Renal pelvis (tissue), 4 donors: ENCODE measurements around the gene CD58. TPM values are rescaled to one million over a fixed set of nuclear protein-coding genes. Genes with fewer than 3 reads are reported as not detected.
"Not testable (repeated sequence)": the region's sequence is repeated elsewhere in the genome, so short reads cannot be mapped to it uniquely, and the experiment has no call there.

Source experiments
- DNase-seq: peaks from one replicate; pipeline ENCODE4 v3.0.0-alpha.2; 2013
- polyA plus RNA-seq, 3 donors: library from polyadenylated mRNA; unstranded; fragments of 120-200 nt; gene quantifications; one replicate each; pipeline ENCODE4 v1.2.1, GENCODE V29; 2013; ENCODE audit not compliant: insufficient read length in 3 of 3

The CD58 gene
- polyA plus RNA-seq, 3 donors, result 16.0 to 18.6 (median 17.5) TPM

DNA sequence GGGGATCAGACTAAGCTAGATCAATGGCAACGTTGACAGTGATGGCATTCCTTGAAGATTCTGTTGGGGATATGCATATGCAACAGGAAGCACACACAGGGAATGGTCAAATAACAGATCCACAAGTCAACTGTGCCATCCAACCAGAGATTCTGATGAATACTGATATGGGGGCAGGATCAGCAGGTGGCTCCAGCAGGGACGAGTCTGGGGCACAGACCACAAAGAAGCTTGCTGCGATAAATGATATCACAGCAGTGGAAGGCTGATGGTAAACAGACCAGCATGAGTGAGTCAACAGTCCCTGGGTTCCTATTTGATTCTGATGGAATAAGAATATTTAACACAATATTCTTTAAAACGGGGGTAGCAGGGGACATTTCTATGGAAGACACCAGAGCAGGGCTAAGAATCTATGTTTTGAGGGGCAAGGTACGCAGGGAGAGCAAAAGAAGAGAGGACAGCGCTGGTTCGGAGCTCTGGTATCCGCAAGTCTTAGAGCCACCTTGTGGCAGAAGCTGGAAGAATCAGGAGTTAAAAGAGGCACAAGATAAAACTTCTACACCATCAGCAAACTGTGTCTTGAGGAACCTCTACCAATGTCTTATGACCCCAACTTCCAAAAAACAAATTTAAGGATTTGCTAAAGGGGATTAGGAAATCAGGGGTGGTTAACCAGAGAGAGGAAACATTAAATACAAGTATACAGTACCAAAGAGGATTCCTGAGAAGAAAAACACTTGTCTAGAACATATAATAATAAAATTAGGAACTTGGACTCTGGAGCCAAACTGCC is 25.3 kb upstream of the CD58 start:
- not testable (repeated sequence) for DNase-seq

DNA sequence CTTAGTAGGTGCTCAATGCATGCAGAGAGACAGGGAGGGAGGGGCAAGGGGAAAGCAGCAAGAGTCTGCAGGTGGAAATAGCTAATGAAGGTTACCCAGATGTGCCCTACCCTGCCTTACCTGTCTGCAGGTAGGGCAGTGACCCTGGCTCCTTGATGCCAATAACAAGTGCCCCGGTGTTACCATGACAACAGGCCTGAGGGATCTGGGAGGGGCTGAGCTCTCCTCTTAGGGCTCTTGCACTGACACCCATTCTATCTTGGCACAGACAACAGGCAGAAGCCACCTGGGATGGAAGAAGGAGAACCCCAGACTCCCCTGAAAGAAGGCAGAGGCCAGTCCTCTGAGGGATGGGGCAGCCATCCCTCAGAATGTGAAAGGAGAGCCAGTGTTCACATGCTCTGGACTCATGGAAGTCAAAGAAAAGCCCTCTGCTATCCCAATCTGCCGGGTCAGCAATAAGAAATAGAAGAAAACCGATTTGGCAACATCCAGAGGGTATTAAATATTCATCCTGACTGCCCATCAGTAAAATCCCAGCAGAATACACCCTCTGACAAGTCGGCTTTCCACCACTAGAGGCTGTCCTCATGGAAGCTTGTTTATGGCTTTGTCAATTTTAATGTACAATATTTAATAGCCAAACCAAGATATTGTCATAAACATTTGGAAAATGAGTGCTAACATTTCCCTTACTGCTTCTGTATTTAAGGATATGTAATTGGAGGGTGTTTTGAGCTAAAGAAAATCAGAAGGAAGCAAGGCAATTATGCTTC is 24.4 kb upstream of the CD58 start:
- not testable (repeated sequence) for DNase-seq

DNA sequence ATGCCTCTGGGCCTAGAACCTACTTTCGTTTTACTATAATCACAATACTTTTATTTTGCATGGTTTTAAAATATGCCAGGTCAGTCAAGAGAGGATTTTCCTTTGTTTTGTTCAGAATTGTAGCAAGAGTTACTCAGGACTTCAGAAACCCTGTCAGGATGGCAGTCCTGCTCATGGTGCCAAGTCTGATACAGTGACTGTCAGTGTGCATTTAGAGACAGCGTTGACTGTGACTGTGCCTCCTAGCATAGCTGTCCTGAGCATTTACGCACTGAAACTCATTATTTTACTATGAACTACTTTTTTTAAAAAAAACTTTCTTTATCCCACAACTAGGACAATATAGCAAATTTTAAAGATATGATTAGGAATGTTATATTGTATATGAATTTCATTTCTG is 23.2 kb upstream of the CD58 start:
- DNase-seq, result not testable (repeated sequence)

DNA sequence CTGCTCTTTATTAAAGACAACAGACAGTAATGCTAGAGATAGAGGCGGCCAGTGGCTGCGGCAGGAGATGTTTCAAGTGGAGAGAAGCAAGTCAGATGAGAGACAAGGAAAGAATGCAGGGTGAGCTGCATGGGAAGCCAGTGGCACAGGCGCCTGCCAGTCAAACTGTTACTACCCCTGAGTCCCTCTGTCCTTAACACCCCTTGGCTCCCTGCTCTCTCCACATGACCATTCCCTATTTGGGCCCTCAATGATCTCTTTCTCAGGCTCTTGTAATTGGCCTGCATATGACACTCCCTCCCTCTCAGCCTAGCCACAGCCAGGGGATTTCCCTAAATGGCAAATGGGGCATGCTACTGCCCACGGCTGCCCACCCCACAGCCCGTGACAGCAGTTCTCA is 22.6 kb upstream of the CD58 start:
- DNase-seq, result not testable (repeated sequence)

- not testable (repeated sequence) for DNase-seq
Measured at GRCh38 chr1:116591951-116592605, 21.3 kb upstream of the CD58 start.

DNA sequence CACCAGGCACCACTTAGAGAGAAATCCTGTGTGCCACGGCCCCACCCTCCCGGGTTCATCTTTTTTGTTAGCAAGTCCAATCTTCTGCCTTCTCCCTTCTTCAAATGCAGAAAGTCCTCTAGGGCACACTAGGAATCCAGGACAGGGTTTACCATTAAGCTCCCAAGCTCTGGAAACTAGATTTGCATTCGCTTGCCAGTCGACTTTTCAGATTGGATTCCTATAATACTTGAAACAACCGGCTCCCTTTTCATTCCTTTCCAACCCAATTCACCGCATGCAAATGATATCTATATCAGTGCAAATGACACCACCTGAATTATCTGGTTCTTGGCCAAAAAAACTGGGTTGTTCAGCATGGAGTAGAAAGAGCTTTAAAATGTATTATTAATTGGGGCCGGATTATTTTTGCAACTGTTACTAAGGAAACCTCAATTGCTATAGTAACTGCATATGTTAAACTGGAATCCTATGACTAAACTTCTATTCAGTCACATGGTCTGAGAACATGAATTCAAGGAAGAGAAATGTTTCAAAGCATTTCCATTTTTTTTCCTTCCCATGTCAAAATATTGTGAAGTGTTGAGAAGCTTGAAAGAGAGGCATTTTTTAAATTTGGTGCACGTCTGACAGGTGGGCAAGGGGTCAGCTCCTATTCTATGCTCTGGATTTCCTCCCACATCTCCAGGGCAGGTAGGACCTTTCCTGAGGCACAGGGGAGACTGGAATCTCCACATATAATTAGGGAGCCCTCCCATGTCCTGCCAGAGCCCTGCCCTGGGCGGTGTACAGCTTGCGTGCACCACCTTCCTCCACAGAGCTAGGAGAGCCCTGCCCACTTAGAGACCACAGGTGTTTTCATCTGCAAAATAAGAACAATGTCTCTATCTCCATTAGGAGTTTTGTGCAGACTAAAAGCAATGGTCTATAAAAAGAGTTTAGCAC is 20.5 kb upstream of the CD58 start:
- DNase-seq, result not testable (repeated sequence)

DNA sequence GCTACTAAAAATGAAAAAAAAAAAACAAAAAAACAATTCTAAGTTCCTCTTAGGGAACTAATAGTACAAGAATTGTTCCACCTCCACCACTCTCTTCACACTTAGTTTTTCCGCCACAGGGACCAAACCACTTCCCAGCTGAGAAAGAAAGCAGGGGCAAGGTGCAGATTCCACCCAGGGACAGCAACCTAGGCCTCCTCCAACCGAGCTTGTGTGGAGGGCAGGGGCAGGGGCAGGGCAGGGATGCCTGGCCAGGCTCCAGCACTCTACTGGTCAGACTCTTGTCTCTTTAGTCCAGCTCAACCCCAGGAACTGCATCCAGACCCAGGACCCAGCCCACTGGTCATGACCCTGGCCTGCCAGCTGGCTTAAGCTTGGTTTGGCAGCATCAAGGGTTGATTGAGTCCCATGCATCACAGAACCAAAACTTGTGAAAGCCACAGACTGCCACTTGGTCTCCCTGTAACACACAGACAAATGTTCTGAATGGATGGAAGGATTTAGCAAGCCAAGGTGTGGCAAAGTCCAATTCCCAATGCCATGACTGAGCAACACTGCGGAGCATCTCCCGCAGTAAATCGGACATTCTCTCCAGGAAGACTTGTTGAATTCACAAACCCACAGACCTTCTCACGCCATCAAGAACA is 19.7 kb upstream of the CD58 start:
- DNase-seq, result not testable (repeated sequence)

DNA sequence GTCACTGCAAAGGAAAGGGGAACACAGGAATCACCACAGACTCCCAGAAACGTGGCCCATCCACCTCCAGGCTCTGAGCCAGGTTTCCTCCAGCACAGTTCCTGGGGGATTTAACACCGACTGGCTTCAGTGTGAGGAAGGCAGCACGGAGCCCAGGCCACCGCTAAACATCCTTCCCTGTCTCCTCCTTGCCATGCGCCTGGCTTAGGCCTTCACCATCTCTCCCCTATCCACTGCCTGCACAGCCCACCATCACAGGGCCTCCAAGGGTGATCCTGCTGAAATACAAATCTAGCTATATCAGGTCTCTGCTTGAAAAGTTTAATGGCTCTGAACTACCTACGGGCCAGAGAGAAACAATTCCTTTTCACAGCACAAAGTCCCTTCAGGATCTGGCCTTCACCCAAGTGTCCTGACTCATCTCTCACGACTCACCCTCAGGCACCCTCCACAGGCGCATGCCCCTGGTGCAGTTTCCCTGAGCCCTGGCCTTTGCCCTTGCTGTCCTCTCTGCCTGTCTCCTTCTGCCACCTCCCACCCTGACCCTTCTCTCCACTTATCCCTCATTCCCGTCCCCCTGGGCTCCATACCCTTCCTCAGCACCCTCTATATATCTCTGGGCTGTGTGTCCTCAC is 18.4 kb upstream of the CD58 start:
- not testable (repeated sequence) for DNase-seq

DNA sequence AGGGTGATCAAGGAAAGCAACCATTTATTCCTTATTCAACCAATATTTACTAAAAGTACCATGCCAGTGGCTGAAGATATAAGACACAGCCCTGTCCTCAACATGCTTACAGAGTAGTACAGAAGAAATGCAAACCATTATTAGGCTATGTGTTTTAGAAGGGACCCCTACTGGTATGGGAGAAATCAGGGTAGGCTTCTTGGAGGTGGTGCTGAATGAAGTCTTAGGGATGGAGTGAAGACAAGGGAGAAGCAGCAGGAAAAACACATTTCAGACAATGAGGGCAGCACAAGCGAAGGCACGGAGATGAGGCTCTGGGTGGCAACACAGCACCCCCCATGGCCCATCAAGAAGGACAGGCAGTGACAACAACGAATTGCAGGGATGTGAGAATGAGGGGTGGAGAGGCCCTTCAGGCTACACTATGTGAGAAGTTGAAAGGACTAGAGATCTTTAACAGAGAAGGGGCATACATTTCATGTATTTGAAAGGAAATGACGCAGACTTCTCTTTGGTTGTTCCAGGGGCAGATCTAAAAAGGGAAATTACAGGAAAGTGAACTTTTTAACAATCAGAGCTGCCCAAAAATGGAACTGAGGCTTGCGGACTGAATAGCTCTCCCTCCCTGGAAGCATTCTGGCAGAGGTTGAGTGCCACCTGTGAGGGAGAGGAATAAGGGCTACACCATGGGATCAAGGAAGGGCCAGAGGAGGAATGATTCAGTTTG is 16.8 kb upstream of the CD58 start:
- no peak for DNase-seq

DNA sequence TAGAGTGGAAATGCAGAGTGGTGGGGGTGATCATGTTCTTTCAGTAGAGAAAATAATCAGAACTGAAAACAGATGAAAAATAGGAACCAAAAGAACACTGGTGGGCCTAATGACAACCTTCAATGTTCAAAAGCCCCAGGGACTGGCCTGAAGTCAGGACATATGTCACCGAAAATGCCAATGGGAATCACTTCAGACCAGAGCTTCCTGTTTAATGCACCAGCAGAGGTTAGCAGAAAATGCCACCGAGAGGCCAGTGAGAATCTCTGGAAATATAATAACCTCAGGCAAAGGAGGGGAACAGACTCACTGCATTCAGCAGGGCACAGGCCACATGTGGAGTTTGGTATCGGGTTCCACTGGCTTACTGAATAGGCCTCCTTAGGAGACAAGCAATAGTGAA is 15.9 kb upstream of the CD58 start:
- no peak for DNase-seq

DNA sequence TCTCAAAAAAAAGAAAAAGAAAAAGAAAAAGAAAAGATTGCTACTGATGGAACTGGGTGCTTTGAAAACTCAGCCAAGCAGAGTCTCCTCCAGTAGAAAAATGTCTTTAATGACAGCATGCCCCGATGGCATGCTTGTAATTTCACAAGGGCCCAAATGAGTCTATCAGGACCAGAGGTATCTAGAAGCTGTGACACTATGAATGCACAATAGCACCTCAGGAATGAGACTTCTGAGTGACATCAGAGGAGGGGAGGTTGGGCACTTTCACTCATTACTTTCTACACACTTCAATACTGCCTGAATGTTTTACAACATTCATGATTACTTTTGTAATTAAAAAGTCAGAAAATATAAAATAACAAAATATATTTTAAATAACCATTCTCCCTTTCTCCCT is 15.1 kb upstream of the CD58 start:
- no peak for DNase-seq

DNA sequence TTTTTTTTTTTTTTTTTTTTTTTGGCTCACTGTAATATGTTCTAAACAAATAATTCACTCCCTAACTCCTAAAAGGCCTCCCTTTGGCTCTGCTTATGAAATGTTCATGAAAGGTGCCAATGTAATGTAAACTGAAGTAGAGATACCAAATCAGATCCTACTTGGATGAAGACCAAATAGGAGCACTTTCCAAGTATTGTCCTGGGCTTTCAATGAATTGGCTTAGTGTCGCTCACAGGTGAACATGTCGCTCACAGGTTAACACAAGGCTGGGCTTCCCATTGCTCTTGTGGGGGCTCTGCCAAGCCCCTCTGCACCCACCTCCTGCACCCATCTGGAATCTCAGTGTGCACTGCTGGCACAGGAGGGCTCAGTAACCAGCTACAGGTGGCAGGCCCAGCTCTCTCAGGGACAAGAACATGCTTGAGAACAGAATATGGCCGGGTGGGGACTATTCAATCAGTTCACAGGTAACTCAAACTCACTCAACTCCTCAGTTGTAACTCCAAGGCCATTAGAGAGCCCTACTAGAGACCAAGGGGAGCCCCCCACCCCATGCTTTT is 10.6 kb upstream of the CD58 start:
- no peak for DNase-seq

DNA sequence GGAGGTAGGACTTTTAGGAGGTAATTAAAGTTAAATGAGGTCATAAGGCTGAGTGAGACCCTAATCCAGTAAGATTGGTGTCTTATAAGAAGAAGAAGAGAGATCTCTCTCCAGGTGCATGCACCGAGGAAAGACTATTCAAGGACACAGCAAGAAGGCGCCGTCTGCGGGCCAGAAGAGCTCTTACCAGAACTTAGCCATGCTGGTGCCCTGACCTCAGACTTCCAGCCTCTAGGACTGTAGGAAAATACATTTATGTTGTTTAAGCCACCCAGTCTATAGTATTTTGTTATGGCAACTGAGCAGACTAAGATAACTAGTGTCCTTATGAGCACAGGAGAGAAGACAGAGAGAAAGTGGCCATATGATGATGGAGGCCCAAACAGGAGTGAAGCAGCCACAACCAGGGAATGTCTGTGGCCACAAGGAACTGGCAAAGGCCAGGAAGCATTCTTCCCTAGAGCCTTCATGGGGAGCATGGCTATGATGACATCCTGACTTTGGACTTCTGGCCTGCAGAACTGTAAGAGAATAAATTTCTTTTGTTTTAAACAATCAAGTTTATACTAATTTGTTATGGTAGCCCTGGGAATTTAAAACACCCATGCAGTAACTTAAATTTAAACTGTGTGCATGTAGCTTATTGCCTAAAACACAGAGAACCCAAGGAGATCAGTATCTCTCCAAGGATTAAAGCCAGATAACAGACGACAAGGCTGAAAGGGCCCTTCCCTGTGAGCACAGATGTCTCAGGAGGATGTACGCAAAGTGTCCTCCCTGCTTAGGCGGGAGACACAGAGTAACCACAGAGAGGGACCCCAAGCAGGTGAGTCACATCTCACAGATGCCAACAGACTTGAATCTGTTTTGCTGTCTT is 9.9 kb upstream of the CD58 start:
- no peak for DNase-seq

DNA sequence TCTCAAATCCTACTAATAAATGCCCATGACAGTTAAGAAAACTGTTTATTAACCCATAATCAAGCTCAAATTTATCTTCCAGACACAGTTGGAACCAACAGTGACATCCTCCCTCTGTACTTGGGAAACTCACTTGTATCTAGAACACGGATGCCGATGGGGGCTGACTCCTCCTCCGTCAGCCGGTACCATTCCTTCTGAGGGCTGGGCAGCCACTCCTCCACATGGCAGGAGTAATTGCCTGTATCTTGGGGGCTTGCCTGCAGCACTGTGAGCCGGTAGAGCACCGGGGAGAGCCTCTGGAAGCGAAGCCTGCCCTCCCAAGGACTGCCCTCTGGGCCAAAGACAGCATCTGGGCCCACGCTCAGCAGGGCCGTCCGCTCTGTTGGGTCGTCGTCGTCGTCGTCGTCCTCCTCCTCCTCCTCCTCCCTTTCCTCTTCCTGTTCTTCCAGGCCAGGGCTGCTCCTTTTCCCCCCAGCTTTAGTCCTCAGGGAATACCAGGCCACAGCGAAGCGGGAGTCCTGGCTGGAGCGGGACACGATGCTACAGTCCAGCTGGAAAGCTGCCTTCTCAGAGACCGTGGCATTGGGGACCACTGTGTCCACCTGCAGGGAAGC is 8.5 kb upstream of the CD58 start:
- no peak for DNase-seq

DNA sequence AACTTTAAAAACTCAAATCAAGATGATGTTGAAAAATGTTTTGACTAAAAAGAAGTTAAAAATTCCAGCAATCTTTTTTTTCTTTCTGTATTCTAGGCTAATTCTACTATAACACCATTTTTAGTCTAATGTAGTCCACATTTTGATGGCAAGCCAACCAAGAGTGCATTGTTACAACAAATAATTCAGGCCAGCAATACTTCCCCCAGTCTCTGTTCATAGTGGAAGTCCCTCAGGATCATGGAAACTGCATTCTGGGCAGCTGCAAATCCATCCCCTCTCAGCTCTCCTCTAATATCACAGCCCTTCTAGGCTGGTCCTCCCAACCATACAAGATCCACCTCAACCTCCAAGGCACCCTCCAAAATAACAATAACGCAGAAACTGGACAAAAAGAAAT is 7.8 kb upstream of the CD58 start:
- no peak for DNase-seq

DNA sequence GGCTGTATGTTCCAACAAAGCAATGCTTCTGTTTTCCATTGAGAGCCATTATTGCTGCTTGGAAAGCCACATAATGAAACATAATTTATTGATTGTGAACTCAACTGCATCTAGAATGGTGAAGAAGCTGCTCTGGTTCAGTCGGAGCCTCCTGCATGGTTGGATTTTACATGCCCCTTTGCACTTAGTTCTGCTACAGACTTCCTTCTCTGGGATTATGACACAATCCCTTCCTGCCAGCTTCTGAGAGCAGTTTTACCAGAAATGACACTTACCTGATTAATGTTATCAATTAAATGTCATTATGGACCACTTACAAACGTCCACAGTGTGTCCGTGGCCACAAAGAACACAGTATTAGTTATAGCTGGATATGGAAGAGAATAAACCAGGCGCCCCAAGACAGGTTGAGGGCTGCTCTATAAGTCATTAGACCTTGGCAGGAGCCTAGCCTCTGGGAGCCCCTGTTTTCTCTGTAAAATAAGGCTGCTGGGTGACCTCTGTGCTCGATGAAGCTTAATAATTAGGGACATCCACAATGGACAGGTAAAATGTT is 7.0 kb upstream of the CD58 start:
- no peak for DNase-seq

DNA sequence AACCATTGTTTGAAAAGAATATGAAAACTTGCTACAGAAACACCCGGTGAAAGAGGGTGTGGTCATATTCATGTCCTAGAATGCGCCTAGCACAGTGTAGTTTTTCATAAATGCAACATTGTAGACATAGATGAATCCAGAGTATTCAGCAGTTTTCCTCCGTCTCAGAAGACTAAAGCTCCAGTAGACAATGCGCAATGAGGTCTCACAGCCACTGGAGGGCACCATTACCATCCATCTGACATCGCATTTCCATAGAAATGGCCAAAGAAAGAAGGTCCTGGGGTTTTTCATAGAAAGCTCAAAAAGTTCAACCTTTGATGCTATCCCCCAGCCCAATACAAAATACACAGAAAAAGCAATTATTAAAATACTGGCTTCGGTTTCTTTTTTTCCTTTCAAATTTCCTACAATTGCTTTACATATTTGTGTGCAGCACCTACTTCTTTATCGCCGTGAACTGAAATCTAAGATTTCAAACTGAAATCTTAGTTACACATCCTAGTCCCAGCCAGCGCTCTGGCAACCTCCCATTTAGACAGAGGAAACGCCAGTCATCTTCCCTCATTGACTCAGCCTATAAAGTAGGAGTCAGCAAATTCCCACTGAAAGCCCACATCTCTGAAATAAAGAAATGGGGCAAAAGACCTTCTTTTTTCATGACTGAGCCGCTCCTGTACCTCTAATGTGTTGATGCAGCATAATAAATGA is 3.9 kb upstream of the CD58 start:
- DNase-seq, result peak; percentile 71
